Fibroblast of pulmonary artery (primary cell): ENCODE results near the gene CUL4A.

Experiments
- DNase-seq: peaks from one replicate; pipeline ENCODE4 v3.0.0-alpha.2; 2010; ENCODE audit warnings: low read depth
- H3K4me3 ChIP-seq: replicated peaks from 2 replicates; pipeline ENCODE4 v1.5.1; 2011; ENCODE audit warnings: low read depth, mild to moderate bottlenecking, control low read depth, low read length, moderate library complexity
- CTCF ChIP-seq: IDR thresholded peaks from 2 replicates; pipeline ENCODE4 v1.5.1; 2011; ENCODE audit warnings: mild to moderate bottlenecking, control low read depth, low read length, inconsistent platforms; ENCODE audit errors: missing control alignments

The CUL4A gene

DNA sequence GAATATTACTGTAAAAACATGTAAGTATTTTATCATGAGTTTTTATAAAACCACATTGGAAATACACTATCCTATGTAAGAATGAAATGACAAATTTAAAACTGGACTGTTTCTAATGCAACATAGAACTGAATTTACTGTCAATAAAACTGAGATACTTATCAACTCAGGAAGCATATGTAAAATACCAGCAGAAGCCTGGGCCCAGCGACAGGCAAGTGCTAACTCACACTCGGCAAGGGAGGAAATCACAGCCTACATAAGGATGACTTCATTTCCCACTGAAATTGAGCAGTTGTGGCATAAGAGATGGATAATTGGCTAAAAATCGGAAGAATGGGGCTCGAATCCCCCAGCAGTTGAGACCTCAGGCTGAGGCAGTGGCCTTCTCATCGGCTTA lies 38.9 kb upstream of the CUL4A start:
- no peak for TF ChIP-seq CTCF
- DNase-seq: no peak
- no peak overlapping the region for H3K4me3 ChIP-seq

- no peak for TF ChIP-seq CTCF
- no peak for DNase-seq
- H3K4me3 ChIP-seq: no peak overlapping the region
Measured at GRCh38 chr13:113171250-113172125, 37.9 kb upstream of the CUL4A start.

DNA sequence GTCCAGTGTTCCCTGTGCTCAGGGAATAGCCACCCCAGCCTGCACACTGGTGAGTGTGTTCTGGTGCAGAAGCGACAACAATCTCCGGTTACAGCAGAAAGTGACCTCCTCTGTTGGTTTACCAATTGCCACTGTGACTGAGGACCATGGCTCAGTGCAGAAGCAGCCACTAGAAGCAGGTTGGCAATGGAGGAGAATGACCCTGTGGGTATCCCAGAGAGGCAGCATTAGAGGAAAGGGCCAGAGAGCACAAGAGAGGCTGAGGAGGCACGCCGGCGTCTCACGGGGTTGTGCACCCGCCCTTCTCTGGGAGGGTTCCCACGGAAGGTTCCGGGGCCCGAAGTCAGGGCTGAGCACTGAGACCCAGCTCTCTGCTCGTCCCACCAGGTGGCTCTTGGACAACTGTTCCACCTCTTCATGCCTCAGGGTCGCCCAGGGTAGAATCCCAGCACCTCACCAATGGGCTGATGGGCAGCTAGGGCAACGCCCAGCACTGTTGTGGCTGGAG lies 36.9 kb upstream of the CUL4A start:
- TF ChIP-seq CTCF: no peak
- no peak for DNase-seq
- no peak overlapping the region for H3K4me3 ChIP-seq

DNA sequence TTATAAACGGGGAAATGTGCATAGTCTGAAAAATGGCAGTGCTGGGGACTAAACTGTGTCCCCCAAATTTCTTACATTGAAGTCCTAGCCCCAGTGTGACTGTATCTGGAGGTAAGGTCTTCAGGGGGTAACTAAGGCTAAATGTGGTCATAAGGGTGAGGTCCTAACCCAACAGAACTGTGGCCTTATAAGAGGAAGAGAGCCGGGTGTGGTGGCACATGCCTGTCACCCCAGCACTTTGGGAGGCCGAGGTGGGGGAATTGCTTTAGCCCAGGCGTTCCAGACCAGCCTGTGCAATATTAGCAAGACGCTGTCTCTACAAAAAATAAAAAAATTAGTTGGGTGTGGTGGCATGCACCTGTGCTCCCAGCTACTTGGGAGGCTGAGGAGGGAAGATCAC lies 33.1 kb upstream of the CUL4A start:
- DNase-seq: no peak
- H3K4me3 ChIP-seq: no peak overlapping the region
- no peak for TF ChIP-seq CTCF

GRCh38 chr13:113176822-113177221 lies 32.6 kb upstream of the CUL4A start:
- no peak for TF ChIP-seq CTCF
- H3K4me3 ChIP-seq: no peak overlapping the region
- no peak for DNase-seq

GRCh38 chr13:113178070-113178895 lies 31.1 kb upstream of the CUL4A start:
- DNase-seq: peak; percentile 89
- no peak for TF ChIP-seq CTCF
- no peak overlapping the region for H3K4me3 ChIP-seq
